PC-9 (cell line): ENCODE measurements around the gene DTX1.

Source experiments
- EZH2 ChIP-seq: fragments of 200-600 bp; sonication (generic); IDR thresholded peaks from 2 replicates; pipeline ENCODE4 v1.8.0; 2017; ENCODE audit warnings: antibody characterized with exemption, low read depth
- TF ChIP-seq, protein P1 (sequence below): fragments of 200-600 bp; sonication (generic); conservative IDR thresholded peaks from 2 replicates; pipeline ENCODE4 v1.6.1; 2017; ENCODE audit warnings: mixed run types, antibody characterized with exemption, mild to moderate bottlenecking, moderate library complexity

DNA sequence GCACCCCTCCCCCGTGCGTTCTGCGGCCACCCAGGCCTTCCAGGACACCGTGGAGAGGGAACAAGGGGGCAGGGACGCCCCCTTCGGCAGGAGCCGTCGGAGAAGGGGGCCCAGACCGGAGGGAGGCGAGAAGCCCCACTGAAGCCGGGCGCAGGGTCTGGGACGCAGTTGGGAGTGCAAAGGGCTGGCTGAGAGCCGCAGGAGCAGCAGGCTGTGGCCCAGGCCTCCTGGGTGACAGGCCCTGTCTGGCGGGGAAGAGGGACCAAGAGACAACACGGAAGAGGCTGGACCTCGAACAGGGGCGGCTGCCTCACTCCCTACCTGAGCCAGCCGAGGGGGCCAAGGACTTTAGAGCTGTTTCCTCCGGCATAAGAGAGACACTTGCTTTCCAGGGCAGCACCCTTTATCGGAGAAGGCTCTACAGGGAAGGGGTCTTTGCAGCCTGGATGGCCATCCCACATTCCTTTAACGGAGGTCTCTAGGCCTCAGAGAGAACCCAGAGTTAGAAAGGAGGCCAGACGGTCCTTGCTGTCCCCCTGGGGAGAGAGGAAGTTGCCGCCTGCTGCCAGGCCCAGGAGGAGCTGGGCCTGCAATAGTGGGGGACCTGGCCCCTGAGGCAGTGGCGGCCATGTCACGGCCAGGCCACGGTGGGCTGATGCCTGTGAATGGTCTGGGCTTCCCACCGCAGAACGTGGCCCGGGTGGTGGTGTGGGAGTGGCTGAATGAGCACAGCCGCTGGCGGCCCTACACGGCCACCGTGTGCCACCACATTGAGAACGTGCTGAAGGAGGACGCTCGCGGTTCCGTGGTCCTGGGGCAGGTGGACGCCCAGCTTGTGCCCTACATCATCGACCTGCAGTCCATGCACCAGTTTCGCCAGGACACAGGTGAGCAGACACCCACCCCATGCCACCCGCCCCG lies 1.3 kb downstream of the DTX1 start:
- TF ChIP-seq, protein P1, sequence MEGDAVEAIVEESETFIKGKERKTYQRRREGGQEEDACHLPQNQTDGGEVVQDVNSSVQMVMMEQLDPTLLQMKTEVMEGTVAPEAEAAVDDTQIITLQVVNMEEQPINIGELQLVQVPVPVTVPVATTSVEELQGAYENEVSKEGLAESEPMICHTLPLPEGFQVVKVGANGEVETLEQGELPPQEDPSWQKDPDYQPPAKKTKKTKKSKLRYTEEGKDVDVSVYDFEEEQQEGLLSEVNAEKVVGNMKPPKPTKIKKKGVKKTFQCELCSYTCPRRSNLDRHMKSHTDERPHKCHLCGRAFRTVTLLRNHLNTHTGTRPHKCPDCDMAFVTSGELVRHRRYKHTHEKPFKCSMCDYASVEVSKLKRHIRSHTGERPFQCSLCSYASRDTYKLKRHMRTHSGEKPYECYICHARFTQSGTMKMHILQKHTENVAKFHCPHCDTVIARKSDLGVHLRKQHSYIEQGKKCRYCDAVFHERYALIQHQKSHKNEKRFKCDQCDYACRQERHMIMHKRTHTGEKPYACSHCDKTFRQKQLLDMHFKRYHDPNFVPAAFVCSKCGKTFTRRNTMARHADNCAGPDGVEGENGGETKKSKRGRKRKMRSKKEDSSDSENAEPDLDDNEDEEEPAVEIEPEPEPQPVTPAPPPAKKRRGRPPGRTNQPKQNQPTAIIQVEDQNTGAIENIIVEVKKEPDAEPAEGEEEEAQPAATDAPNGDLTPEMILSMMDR = no peak
- TF ChIP-seq EZH2 = no peak
